GM21576 (cell line): Measurements from ENCODE around the gene UCK1.

Experiments used
- ATAC-seq: cut with Tn5 transposase; IDR thresholded peaks from one replicate; pipeline ENCODE4 v1.9.1; 2021; ENCODE audit warnings: mild to moderate bottlenecking, moderate library complexity; ENCODE audit not compliant: unreplicated experiment

The UCK1 gene

DNA sequence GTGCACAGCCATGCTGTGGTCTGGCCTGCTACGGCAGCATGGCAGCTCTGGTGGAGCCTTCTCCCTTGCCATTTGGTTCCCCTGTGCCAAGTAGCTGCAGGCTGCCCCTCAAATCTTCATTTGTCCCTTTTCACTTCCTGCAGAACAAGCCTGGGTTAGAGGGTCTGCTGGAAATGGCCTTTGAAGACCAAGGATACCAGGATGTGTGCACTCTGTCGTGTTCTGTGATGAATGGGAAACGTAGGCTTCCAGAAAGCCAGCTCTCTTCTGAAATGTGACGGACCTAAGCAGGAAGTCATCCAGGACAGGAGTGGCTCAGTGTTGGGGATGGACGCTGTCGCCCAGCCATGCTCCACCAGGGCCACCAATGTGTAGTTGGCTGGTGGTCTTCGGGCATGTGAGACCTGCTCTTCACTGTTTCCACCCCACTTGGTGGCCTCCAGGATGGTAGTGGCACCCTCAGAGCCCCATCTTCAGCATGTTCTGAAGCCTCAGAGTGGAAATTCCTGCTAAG is 31.8 kb downstream of the UCK1 start:
- ATAC-seq: no peak

DNA sequence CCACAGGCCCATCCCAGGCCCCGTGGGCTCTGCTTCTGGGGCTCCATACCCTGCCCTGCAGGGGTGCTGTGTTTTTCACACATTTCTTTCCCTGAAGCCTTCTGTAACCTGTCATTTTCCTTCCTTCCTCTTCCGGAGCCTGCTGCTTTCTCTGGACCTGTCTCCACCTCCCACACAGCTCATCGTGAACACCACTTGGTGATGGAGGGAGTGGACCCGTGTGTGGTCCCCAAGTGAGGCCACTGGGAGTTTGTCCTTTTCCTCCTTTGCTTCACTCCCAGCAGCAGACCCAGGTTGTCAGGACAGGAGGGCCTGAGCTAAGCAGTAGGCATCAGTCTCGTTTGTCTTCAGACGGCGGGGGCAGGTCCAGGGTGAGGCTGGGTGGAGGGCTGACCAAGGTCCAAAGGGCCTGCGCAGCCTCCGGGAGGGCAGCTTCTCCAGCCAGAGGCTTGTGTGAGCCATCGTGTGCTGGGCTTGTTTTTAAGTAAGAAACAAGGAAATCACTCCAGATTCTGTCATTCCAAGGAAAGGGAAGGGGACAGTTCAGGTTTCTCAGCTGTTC is 34.1 kb downstream of the UCK1 start:
- no peak for ATAC-seq

DNA sequence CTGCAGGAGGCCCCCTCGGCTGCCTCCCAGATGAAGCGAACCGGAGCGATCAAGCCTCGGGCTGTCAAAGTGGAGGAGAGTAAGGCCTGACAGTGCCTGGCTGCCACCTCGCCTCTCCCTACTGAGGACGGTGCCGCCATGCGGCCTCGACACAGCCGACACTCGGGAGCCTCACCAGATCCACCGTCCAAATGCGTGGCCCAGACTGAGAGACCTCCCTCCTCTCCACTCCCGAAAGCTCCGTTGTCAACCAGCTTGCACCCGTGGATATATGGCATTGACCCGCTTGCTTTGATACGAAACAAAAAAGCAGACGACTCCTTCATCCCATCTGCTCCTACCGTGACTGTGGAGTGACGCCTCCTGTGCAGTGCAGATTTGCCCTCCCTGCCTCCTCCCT is 35.3 kb downstream of the UCK1 start:
- no peak for ATAC-seq

DNA sequence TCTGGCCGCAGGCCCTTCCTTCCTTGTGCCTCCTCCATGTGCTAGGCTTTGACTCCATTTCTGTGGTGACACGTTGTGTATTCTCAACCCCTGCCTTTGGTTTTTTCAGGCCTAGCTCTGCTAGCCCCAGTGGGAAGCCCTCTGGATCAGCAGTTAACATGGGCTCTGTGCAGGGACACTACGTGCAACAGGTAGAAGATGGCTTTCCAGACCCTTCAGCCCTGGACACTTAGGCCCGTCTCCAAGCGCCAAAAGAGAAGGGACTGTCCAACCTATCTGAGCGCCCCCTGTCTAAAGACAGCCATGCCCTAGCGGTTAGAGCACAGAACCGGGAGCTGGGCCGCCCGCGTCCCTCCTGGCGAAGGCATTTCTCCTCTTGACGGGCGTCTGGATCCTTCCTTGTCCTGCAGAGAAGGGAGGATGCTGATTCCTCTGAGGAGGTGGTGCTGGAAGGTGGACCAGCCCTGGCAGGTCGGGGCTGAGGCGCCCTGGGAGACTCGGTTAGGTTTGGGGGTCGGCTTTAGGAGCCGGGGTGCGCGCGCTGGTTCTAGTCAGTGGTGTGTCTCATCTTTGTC is 36.7 kb downstream of the UCK1 start:
- no peak for ATAC-seq

DNA sequence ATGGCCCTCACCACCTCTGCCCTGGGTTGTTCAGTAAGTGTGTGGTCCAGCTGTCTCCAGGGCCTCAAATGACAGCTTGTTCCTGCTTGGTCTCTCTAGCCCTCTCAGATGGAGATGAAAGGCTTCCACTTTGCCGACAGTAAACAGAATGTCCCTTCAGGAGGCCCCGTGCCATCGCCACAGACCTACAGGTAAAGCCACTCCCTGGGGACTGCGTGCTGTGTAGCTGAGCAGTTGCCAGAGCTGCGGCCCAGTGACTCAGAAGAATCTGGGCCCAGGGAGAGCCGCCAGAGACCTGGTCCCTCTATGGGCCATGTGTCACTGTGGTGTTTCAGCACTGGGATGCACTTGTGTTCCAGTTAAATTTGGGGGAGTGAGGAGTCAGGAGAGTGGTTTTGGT is 39.0 kb downstream of the UCK1 start:
- ATAC-seq: no peak

DNA sequence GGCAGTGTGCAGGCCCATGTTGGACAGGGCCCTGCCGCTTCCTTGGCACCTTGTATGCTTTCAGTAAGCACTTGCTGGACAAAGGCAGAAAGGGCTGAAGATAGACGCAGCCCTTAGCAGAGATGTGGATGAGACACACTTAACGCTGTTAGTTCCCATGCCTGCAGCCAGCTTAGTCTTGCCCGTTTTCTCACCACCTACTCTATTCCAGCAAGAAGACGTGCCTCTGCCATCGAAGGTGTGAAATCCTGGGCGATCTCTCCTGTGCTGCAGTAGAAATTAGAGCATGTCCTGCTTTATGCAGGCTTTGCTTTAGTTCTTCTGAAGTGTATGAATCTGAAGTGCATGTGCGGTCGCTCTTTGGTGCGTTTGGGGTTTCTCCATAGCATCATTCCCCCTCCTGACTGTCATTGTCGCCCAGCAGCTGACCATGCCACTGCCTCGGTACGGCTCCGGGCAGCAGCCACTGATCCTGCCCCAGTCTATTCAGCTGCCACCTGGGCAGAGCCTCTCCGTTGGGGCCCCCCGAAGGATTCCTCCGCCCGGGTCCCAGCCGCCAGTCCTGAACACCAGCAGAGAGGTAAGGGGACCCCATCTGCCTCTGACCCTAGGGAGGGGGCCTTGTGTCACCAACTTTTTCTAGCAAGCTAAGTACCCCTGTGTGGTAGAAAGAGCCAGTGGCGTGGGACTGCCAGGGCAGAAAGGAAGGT is 39.9 kb downstream of the UCK1 start:
- no peak for ATAC-seq

DNA sequence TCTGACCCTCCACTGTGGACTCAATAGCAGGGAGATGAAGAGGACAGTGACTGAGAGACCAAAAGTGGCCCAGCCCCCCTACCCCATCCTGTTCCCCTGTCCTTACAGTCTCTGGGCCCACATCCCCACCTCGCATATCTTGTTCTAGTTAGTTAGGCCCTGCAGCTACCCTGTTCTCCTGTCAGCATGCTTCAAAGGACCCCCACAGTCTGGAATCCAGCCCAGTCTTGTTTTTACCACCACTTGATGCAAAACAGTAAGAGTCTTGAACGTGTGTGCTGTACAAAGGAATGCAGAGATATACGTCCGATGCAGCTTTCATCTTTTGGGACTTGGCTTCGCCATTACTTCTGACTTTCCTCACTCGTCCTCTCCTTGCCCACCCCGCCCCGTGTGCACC is 40.5 kb downstream of the UCK1 start:
- no peak for ATAC-seq

DNA sequence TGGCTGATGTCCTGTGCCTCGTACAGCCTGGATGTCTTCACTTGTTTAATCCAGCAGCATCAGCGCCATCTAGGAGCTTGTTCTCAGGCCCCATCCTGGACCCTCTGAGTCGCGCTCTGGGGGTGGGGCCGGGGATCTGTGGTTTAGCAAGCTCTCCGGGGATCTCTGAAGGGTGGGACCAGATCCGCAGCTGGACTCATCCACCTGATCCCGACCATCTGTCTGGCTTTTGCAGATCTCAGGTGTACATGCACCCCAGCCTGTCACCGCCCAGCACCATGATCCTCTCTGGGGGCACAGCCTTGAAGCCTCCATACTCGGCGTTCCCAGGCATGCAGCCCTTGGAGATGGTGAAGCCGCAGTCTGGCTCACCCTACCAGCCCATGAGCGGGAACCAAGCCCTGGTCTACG is 43.4 kb downstream of the UCK1 start:
- no peak for ATAC-seq

DNA sequence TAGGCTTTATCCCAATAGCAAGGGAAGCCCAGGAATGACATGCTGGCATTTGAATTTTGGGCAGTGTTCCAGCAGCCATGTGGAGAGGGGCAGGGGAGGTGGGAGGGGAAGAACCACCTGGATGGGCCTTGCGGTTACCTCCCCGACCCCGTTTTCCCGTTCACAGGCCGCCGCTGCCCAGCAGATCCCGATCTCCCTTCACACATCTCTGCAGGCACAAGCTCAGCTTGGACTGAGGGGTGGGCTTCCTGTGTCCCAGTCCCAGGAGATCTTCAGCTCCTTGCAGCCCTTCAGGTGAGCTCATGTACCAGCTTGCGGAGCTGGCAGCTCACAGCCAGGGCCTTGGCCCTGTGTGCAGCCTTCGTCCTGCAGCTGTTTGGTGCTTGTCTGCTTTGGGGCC is 44.1 kb downstream of the UCK1 start:
- ATAC-seq: no peak

DNA sequence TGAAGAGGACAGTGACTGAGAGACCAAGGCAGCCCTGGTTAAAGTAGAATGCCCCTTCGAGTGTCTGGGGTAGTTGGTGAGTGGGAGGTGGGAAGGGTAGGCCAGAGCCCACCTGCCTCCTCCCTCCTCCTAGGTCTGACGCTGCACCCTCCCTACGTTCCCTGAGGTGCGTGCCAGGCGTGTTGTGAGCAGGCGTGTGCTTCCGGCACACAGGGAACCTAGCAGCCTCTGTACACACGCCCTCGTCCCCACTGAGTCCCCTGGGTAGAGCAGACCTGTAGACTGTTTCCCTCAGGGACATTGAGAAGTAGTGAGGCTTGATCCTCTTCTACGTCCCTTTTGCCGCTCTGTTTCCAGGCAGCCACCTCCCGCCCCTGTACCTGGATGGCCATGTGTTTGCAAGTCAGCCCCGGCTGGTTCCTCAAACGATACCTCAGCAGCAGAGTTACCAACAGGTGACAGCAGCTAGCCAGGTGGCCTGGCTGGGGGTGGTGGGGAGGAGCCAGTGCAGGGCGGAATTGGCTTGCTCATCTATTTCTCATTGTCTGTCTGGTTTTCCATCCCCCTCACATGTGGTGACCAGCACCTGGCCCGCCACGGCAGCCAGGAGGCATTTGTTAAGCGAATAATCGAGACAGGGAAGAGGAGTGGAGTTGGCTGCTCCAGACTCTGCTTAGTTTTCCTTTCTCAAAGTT is 45.2 kb downstream of the UCK1 start:
- no peak for ATAC-seq

DNA sequence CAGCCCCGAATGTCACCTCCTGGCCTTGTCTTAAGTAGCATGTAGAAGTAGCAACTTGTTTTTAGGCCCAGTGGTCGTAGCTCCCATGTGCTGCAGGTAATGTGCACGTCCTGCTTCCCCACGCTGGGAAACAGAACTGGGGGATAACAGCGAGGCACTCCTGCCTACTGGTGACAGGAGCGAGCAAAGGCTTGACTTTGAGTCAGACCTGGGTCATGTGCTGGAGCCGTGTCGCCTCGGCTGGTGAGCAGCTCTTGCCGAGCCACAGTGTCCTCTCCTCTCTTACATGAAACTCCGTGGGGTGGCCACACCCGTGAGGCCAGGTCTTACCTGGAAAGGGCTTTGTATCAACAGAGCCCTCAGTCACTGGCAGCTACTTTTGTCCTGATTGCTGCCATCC is 45.9 kb downstream of the UCK1 start:
- ATAC-seq: no peak

DNA sequence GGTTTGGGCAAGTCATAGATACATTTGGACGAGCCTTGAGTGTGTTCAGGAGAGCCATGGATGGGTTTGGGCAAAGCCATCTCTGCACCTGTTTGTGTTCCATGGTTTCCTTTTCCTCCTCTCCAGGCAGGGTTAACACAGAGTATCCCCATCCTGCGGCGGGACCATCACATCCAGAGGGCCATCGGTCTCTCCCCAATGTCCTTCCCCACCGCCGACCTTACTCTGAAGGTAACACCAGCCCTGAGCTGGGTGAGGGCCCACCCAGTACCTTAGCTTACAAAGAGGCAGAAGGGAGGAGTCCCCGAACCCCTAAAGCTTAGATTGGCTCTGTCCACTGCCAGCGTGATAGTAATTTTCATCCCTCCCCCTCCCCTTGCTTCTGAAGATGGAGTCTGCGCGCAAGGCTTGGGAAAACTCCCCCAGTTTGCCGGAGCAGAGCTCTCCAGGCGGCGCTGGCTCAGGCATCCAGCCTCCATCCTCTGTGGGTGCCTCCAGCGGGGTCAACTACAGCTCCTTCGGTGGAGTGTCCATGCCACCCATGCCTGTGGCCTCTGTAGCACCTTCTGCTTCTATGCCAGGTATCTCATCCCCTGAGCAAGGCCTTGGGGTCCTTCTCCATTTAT is 46.4 kb downstream of the UCK1 start:
- ATAC-seq: no peak

DNA sequence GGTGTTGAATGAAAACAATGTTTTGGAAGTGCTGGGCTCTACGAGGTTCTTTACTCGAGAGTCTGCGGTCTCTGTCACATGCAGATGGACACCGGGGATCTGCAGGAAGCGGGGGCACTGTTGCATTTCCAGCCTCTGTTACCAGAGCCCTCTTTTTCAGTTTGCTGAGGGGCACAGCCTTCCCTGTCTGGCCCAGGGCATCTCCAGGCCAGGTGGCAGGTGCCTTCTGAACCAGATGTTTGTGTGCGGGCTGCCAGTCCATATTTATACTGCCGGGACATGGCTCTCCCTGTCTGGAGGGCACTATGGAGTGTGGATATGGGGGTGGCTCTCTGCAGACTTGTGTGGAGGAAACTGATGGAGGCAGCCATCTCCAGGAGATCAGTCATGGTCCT is 47.0 kb downstream of the UCK1 start:
- no peak for ATAC-seq

DNA sequence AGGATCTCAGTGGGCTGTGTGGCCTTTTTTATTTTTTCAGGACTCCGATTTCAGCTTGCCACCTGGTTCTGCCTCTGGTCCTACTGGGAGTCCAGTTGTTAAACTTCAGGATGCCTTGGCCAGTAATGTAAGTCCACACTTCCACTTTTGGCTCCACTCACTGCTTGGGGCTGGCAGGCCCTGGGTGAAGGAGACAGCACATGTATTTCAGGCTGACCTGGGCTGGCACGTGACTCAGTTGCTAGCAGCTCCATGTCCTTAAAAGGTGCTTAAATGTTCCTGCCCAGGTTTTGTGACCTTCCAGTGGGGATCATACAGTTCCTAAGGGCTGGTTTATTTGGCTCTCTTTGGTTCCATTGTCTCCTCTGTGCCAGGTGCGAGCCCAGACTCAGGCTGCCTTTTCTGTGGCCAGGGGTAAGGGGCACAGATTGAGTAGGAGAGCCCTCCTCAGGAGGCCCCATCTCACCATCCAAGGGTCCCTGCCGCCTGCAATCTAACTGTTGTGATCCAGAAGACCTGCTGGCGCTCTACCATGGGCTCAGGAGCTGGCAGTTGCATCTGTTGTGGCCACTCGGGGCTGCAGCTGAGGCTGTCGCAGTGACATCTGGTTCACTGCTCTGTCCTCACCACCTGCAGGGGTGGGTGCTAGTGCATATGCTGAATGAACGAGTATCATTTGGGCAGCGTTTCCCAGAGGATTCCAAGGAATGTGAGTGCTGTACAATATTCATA is 47.6 kb downstream of the UCK1 start:
- no peak for ATAC-seq

DNA sequence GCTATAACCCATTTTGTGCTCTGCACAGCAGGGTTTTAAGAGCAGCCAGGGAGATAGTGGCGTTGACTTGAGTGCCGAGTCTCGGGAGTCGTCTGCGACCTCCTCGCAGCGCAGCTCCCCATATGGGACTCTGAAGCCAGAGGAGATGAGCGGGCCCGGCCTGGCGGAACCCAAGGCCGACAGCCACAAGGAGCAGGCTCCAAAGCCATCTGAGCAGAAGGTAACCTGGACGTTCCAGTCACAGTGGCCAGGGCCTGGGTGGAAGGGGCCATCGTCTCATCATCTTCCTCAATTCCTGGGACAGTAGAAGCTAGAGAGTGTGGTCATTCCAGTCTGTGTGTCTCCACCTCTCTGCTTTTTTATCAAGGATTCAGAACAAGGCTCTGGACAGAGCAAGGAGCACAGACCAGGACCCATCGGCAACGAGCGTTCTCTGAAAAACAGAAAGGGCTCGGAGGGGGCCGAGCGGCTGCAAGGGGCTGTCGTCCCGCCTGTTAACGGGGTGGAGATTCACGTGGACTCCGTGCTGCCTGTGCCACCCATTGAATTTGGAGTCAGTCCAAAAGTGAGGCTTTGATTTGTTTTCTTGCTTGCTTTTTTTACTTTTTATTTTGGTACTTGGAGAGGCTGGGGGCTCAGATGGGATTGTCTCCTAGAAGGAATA is 48.6 kb downstream of the UCK1 start:
- ATAC-seq: no peak

DNA sequence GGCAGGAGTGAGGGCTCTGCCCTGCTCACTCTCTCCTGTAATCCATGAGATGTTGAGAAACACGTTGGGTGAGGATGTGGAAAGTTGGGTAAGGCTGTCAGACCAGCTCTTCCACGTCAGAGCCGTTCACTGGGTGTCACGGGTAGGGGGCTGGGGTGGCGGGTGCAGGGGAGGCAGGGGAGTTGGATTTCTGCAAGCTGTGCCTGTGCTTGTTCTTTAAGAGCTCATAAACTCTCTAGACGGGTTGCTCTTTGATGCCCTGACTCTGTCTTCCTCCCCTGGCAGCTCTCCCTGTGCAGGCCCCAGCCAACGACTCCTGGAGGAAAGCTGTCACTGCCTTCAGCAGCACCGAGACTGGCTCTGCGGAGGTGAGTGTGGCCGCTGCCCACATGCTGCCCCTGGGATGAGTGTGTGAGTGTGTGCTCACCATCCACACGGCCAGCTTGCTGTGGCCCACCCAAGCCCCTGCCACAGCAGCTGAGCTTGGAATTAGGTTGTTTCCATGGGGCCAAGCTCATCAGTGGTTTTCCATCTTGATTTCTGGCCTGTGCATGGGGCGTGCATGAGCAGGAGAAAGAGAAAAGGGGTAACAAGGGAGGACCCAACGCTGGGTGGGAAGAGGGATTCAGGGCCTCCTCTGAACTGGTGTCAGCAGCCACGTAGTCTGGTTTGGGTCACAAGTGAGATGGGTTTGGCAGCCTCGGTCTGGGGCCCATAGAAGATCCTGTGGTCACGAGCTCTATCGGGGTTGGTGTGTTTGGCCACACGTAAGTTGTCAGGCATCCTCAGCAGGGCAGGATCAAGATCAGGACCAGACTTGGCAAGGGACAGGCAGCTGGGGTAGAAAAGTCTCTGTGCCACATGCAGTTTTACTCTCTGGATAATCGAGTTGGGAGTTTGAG is 49.4 kb downstream of the UCK1 start:
- no peak for ATAC-seq

DNA sequence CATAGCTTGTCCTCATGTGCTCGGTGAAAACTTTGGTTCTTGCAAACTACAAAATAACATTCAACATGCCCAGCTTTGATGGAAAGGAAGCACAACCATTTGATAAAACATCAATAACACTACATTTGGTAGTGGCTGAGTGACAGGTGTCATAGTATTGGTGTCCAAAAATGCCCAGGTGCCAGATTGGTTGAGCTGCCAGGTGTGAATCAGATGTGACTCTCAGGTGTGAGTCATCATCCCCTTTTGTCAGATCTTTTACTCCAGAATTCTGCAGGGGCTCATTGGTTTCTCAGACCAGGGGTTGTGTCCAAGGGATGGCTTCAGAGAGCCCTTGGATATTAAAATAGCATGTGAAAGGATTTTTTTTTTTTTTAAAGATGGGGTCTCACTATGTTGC is 50.8 kb downstream of the UCK1 start:
- no peak for ATAC-seq

DNA sequence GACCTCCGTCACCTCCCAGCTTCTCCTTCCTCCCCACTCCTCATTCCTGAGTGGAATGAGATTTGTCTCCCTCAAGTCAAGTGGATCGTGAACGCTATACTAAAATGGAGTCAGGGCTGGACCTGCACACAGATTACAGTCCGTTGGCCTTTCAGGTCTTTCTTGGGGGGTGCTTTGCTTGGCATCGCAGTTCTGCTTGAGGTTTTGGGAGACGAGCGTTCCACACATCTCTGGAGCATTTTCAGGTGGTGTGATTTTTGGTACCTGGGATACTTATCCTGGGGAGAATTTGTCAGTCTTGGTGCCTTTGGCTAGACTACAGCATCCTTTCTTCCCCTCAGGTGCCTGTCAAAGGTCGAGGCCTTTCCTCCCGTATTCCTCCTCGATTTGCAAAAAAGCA is 52.2 kb downstream of the UCK1 start:
- no peak for ATAC-seq

DNA sequence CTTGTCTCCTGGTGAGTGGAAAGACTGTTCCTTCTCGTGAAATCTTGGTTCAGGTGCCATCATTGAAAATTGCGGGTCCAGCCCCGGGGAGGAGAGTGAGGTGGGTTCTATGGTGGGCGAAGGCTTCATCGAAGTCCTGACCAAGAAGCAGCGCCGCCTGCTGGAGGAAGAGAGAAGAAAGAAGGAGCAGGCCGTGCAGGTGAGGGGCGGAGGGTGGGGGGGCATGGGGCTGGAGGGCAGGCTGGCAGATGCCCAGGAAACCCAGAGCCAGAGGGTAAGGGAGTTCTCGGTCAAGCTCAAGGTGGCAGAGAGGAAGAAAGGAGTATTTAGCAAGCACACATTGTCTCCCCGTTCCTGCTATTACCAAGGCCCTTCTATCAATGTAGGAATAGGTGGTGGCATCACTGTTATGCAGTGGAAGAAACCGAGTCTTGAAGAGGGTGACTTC is 52.6 kb downstream of the UCK1 start:
- ATAC-seq: no peak
